ENCODE results near the gene RASSF6. TPM values are rescaled to one million over a fixed set of nuclear protein-coding genes. Genes with fewer than 3 reads are reported as not detected.

RASSF6 gene
- total RNA-seq, 4 donors from 2014 or later, result 0.26 to 1.2 (median 0.62) TPM

GRCh38 chr4:73613130-73613529 lies 7.1 kb downstream of the RASSF6 start:
- DNase-seq (ENCODE audit: extremely low spot score), result no peak
- WGBS, result 93% methylated on average over 2 of the region's 2 CpGs
- no peaks in the 10 kb centered on the region for H3K9me3 ChIP-seq
- H3K27ac ChIP-seq (replicated peaks in 1 of 4), result no peak overlapping the region
- H3K36me3 ChIP-seq, result no peaks in the 10 kb centered on the region
- no peak for TF ChIP-seq POLR2AphosphoS5 (IDR thresholded peaks at IDR 0.05)
- TF ChIP-seq POLR2A (IDR thresholded peaks at IDR 0.05; ENCODE audit: low read depth), result no peak
- TF ChIP-seq EP300 (IDR thresholded peaks at IDR 0.05), result no peak
- TF ChIP-seq, protein P1, sequence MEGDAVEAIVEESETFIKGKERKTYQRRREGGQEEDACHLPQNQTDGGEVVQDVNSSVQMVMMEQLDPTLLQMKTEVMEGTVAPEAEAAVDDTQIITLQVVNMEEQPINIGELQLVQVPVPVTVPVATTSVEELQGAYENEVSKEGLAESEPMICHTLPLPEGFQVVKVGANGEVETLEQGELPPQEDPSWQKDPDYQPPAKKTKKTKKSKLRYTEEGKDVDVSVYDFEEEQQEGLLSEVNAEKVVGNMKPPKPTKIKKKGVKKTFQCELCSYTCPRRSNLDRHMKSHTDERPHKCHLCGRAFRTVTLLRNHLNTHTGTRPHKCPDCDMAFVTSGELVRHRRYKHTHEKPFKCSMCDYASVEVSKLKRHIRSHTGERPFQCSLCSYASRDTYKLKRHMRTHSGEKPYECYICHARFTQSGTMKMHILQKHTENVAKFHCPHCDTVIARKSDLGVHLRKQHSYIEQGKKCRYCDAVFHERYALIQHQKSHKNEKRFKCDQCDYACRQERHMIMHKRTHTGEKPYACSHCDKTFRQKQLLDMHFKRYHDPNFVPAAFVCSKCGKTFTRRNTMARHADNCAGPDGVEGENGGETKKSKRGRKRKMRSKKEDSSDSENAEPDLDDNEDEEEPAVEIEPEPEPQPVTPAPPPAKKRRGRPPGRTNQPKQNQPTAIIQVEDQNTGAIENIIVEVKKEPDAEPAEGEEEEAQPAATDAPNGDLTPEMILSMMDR (IDR thresholded peaks at IDR 0.05), result no peak
- H3K4me1 ChIP-seq, result peaks cover 0 to 25% (median 22%) of the 10 kb centered on the region in 4 donors
- intact Hi-C loops (cut with DNase I), result no loop called here
- no peak overlapping the region for H3K4me3 ChIP-seq
- no peaks in the 10 kb centered on the region for H3K27me3 ChIP-seq

- Histone ChIP-seq H3K4me3 (no peak overlapping the region), H3K9me3 (no peaks in the 10 kb centered on the region), H3K27ac (replicated peaks in 1 of 4) (no peak overlapping the region), H3K36me3 (no peaks in the 10 kb centered on the region), H3K4me1 (peaks cover 0 to 31% (median 26%) of the 10 kb centered on the region in 4 donors), H3K27me3 (no peaks in the 10 kb centered on the region)
- TF ChIP-seq, protein P1 (IDR thresholded peaks at IDR 0.05), result no peak
- TF ChIP-seq EP300 (IDR thresholded peaks at IDR 0.05) (no peak), POLR2A (IDR thresholded peaks at IDR 0.05; ENCODE audit: low read depth) (no peak), POLR2AphosphoS5 (IDR thresholded peaks at IDR 0.05) (no peak)
- DNase-seq (ENCODE audit: extremely low spot score), result no peak
- intact Hi-C loops (cut with DNase I), result no loop called here
These were observed 8.2 kb downstream of the RASSF6 start for GRCh38 chr4:73612032-73612431.

- 78% methylated on average over 1 of the region's 1 CpG for whole genome bisulfite sequencing
- DNase-seq (ENCODE audit: extremely low spot score), result no peak
- TF ChIP-seq EP300 (IDR thresholded peaks at IDR 0.05) (no peak), POLR2A (IDR thresholded peaks at IDR 0.05; ENCODE audit: low read depth) (no peak), POLR2AphosphoS5 (IDR thresholded peaks at IDR 0.05) (no peak)
- TF ChIP-seq, protein P1 (IDR thresholded peaks at IDR 0.05), result no peak
- no peaks in the 10 kb centered on the region for H3K36me3 ChIP-seq
- H3K4me3 ChIP-seq, result no peak overlapping the region
- H3K9me3 ChIP-seq, result no peaks in the 10 kb centered on the region
- peak overlapping the region in 2 of 4 donors; percentile 8 to 42 for H3K27ac ChIP-seq (replicated peaks in 1 of 4)
- H3K4me1 ChIP-seq, result peaks cover 0 to 31% (median 27%) of the 10 kb centered on the region in 4 donors
- H3K27me3 ChIP-seq, result no peaks in the 10 kb centered on the region
- intact Hi-C loops (cut with DNase I), result no loop called here
These were observed 10.5 kb downstream of the RASSF6 start for GRCh38 chr4:73609706-73610105.

- no peak overlapping the region for H3K4me3 ChIP-seq
- H3K27ac ChIP-seq (replicated peaks in 1 of 4), result peak overlapping the region in 2 of 4 donors; percentile 8 to 42
These were observed 11.3 kb downstream of the RASSF6 start for GRCh38 chr4:73608689-73609594.

More at GRCh38 chr4:73608689-73609594, 11.3 kb downstream of the RASSF6 start:
- H3K27me3 ChIP-seq, result no peaks in the 10 kb centered on the region
- TF ChIP-seq POLR2A (IDR thresholded peaks at IDR 0.05; ENCODE audit: low read depth) (no peak), POLR2AphosphoS5 (IDR thresholded peaks at IDR 0.05) (no peak), EP300 (IDR thresholded peaks at IDR 0.05) (no peak)
- TF ChIP-seq, protein P1 (IDR thresholded peaks at IDR 0.05), result no peak
- peaks cover 0 to 35% (median 31%) of the 10 kb centered on the region in 4 donors for H3K4me1 ChIP-seq
- H3K9me3 ChIP-seq, result no peaks in the 10 kb centered on the region
- no peaks in the 10 kb centered on the region for H3K36me3 ChIP-seq
- intact Hi-C loops (cut with DNase I), result no loop called here
- DNase-seq (ENCODE audit: extremely low spot score), result no peak
- 45% methylated on average over 3 of the region's 3 CpGs for WGBS

Data from esophagus muscularis mucosa (tissue), 4 donors.